Natural killer cell (primary cell): ENCODE results near the gene ABHD6. TPM values are rescaled to one million over a fixed set of nuclear protein-coding genes. Genes with fewer than 3 reads are reported as not detected.

ENCODE experiments used
- ATAC-seq, 3 donors: fragments of 150-1000 bp in 2 of 3; fragments of 200-7000 bp in 1 of 3; cut with Tn5 transposase; 1 replicate in 1 of 3; 2 replicates in 2 of 3; pipeline ENCODE4 v1.10.0; 2021; ENCODE audit warnings: mild to moderate bottlenecking in 2 of 3, moderate library complexity in 2 of 3
- DNase-seq, 2 donors: peaks; one replicate each; pipeline versions ENCODE4 v3.0.0 to v3.0.0-alpha.2; 2013 to 2021; ENCODE audit warnings: mixed read lengths in 1 of 2
- H3K27ac ChIP-seq: one replicate; pipeline ENCODE4 v1.5.1; 2013; ENCODE audit warnings: mild to moderate bottlenecking, low read length
- H3K27me3 ChIP-seq: one replicate; pipeline ENCODE4 v1.6.1; 2013; ENCODE audit warnings: low read length; ENCODE audit not compliant: control insufficient read depth, insufficient read depth
- H3K36me3 ChIP-seq: one replicate; pipeline ENCODE4 v1.6.1; 2013; ENCODE audit warnings: low read length; ENCODE audit not compliant: control insufficient read depth, insufficient read depth
- H3K4me1 ChIP-seq: one replicate; pipeline ENCODE4 v1.6.1; 2013; ENCODE audit warnings: low read length; ENCODE audit not compliant: control insufficient read depth, insufficient read depth
- H3K4me3 ChIP-seq: one replicate; pipeline ENCODE4 v1.5.1; 2013; ENCODE audit warnings: low read length
- H3K9me3 ChIP-seq: one replicate; pipeline ENCODE4 v1.6.1; 2013; ENCODE audit warnings: low read length; ENCODE audit not compliant: control insufficient read depth, insufficient read depth
- H3K27ac Mint-ChIP-seq, 2 donors: one replicate each; pipeline ENCODE4 v1.8.0; 2022; ENCODE audit warnings: mild to moderate bottlenecking in 2 of 2, mixed read lengths in 2 of 2, moderate library complexity in 1 of 2
- H3K27me3 Mint-ChIP-seq, 2 donors: one replicate each; pipeline ENCODE4 v1.8.0; 2022; ENCODE audit warnings: low read depth in 2 of 2, mixed read lengths in 2 of 2
- H3K36me3 Mint-ChIP-seq: one replicate; pipeline ENCODE4 v1.8.0; 2022; ENCODE audit warnings: mixed read lengths
- H3K4me1 Mint-ChIP-seq, 2 donors: one replicate each; pipeline ENCODE4 v1.8.0; 2022; ENCODE audit warnings: mixed read lengths in 2 of 2
- H3K4me3 Mint-ChIP-seq: one replicate; pipeline ENCODE4 v1.8.0; 2022; ENCODE audit warnings: mild to moderate bottlenecking, moderate library complexity, mixed read lengths
- H3K9me3 Mint-ChIP-seq, 2 donors: one replicate each; pipeline ENCODE4 v1.8.0; 2022; ENCODE audit warnings: mixed read lengths in 2 of 2
- CTCF ChIP-seq: fragments of 200-600 bp; IDR thresholded peaks from one replicate; pipeline ENCODE4 v1.8.0; 2022; ENCODE audit warnings: antibody characterized with exemption
- WGBS: methylation state at CpG from one replicate; pipeline ENCODE4 v1.1.7; 2013; ENCODE audit warnings: missing lambda C conversion rate; ENCODE audit not compliant: insufficient coverage; 5-methylcytosine and 5-hydroxymethylcytosine counted together
- intact Hi-C: fragments of 100-400 bp; cut with micrococcal nuclease; formaldehyde crosslinking; loops from one replicate; pipeline ENCODE4 v1.14.2; 2022
- total RNA-seq, 4 donors: library from RNA; stranded (reverse); fragments of 120-200 nt in 1 of 4; gene quantifications; one replicate each; pipeline versions ENCODE4 v1.2.3 to v1.2.4, GENCODE V29; 2013 to 2022

Gene ABHD6
- total RNA-seq, 3 donors from 2014 or later (not counting 1 experiment from before 2014, with no cell fraction given) = 5.0 to 10.6 (median 9.3) TPM

GRCh38 chr3:58206406-58207011 is 31.1 kb upstream of the ABHD6 start:
- Histone ChIP-seq H3K9me3 (no peaks in the 10 kb centered on the region), H3K36me3 (no peaks in the 10 kb centered on the region), H3K4me1 (no peaks in the 10 kb centered on the region), H3K4me3 (no peak overlapping the region), H3K27me3 (no peaks in the 10 kb centered on the region), H3K27ac (no peak overlapping the region)
- WGBS = 83% methylated on average over 5 of the region's 5 CpGs
- Mint-ChIP-seq H3K27me3 (peaks cover 10 to 16% of the 10 kb centered on the region in 2 donors), H3K4me1 (peaks cover 0 to 3% of the 10 kb centered on the region in 2 donors), H3K27ac (no peak overlapping the region), H3K4me3 (no peak overlapping the region), H3K36me3 (no peaks in the 10 kb centered on the region), H3K9me3 (no peaks in the 10 kb centered on the region)
- ATAC-seq (no peak), DNase-seq (peak in 1 of 2 donors; percentile 11)
- TF ChIP-seq CTCF = no peak
- intact Hi-C loops = no loop called here

- intact Hi-C loops = no loop called here
- no peaks in the 10 kb centered on the region for H3K4me1 Mint-ChIP-seq
- WGBS = 96% methylated on average over 4 of the region's 4 CpGs
- Histone ChIP-seq H3K4me3 (no peak overlapping the region), H3K27ac (no peak overlapping the region), H3K36me3 (no peaks in the 10 kb centered on the region), H3K9me3 (no peaks in the 10 kb centered on the region), H3K27me3 (no peaks in the 10 kb centered on the region), H3K4me1 (no peaks in the 10 kb centered on the region)
- H3K27ac Mint-ChIP-seq = no peak overlapping the region
- H3K4me3 Mint-ChIP-seq = no peak overlapping the region
- no peak for TF ChIP-seq CTCF
- DNase-seq (no peak), ATAC-seq (no peak)
- no peaks in the 10 kb centered on the region for H3K36me3 Mint-ChIP-seq
- no peaks in the 10 kb centered on the region for H3K9me3 Mint-ChIP-seq
- H3K27me3 Mint-ChIP-seq = peaks cover 7 to 15% of the 10 kb centered on the region in 2 donors
Measured at GRCh38 chr3:58207954-58208353, 29.6 kb upstream of the ABHD6 start.

- intact Hi-C loops = no loop called here
- H3K4me1 ChIP-seq = peaks cover 6% of the 10 kb centered on the region
- H3K4me1 Mint-ChIP-seq = peaks cover 0 to 2% of the 10 kb centered on the region in 2 donors
- DNase-seq = no peak
- H3K27me3 Mint-ChIP-seq = peaks cover 7 to 12% of the 10 kb centered on the region in 2 donors
- H3K36me3 ChIP-seq = no peaks in the 10 kb centered on the region
- no peaks in the 10 kb centered on the region for H3K9me3 ChIP-seq
- WGBS = 67% methylated on average over 3 of the region's 3 CpGs
- H3K9me3 Mint-ChIP-seq = no peaks in the 10 kb centered on the region
- H3K4me3 ChIP-seq = no peak overlapping the region
- H3K4me3 Mint-ChIP-seq = no peak overlapping the region
- no peak overlapping the region for H3K27ac Mint-ChIP-seq
- no peaks in the 10 kb centered on the region for H3K27me3 ChIP-seq
- no peak for ATAC-seq
- H3K36me3 Mint-ChIP-seq = no peaks in the 10 kb centered on the region
- no peak overlapping the region for H3K27ac ChIP-seq
- TF ChIP-seq CTCF = no peak
Measured at GRCh38 chr3:58209933-58210332, 27.7 kb upstream of the ABHD6 start.
